Kidney (tissue), 14 donors: Measurements from ENCODE around the gene PROZ. TPM values are rescaled to one million over a fixed set of nuclear protein-coding genes. Genes with fewer than 3 reads are reported as not detected.

ENCODE experiments used
- DNase-seq, 5 donors: peaks; one replicate each; pipeline ENCODE4 v3.0.0-alpha.2; 2013 to 2020
- FAIRE-seq: peaks from 2 replicates; lab custom pipeline; 2012; peaks lifted over from hg19 to GRCh38; lab: Jason Lieb, UNC
- H3K27ac ChIP-seq, 2 donors: one replicate each; pipeline ENCODE4 v1.7.0; 2013; ENCODE audit warnings: low read depth in 2 of 2, low read length in 2 of 2, inconsistent platforms in 1 of 2
- H3K27me3 ChIP-seq: one replicate; pipeline ENCODE4 v1.7.1; 2013; ENCODE audit warnings: low read length, inconsistent platforms; ENCODE audit not compliant: control insufficient read depth, insufficient read depth
- H3K36me3 ChIP-seq, 3 donors: one replicate each; pipeline versions ENCODE4 v1.7.0 to v1.7.1; 2013; ENCODE audit warnings: low read length in 3 of 3, control low read depth in 1 of 3, inconsistent platforms in 1 of 3; ENCODE audit not compliant: insufficient read depth in 3 of 3, control insufficient read depth in 2 of 3
- H3K4me1 ChIP-seq, 3 donors: one replicate each; pipeline versions ENCODE4 v1.7.0 to v1.7.1; 2013; ENCODE audit warnings: low read length in 3 of 3, inconsistent platforms in 1 of 3, low read depth in 1 of 3; ENCODE audit not compliant: control insufficient read depth in 2 of 3, insufficient read depth in 2 of 3
- H3K4me3 ChIP-seq, 3 donors: one replicate each; pipeline versions ENCODE4 v1.7.0 to v1.8.1; 2013; ENCODE audit warnings: low read length in 3 of 3, control low read depth in 1 of 3, inconsistent platforms in 1 of 3
- H3K9ac ChIP-seq, 3 donors: one replicate each; pipeline versions ENCODE4 v1.7.0 to v1.7.1; 2013; ENCODE audit warnings: low read length in 3 of 3, control low read depth in 1 of 3, inconsistent platforms in 1 of 3
- H3K9me3 ChIP-seq, 3 donors: one replicate each; pipeline versions ENCODE4 v1.7.0 to v1.7.1; 2013; ENCODE audit warnings: low read length in 3 of 3, control low read depth in 1 of 3, inconsistent platforms in 1 of 3; ENCODE audit not compliant: control insufficient read depth in 2 of 3, insufficient read depth in 1 of 3
- CTCF ChIP-seq: IDR thresholded peaks from 3 replicates; pipeline ENCODE4 v1.5.1; 2012; ENCODE audit warnings: mild to moderate bottlenecking, moderate library complexity, borderline replicate concordance; ENCODE audit not compliant: insufficient read depth; ENCODE audit errors: extremely low read depth
- intact Hi-C: fragments of 100-400 bp; cut with DNase I; formaldehyde crosslinking; loops from one replicate; pipeline ENCODE4 v1.11.1; 2022
- polyA plus RNA-seq: library from polyadenylated mRNA; stranded (reverse); fragments of 350-450 nt; fragmentation: Illumina TruSeq; extraction: RNeasy Lipid Tissue Mini Kit (QIAGEN cat#74804); gene quantifications from one replicate; pipeline ENCODE4 v1.2.3, GENCODE V29; 2014; ENCODE audit warnings: low read depth, low replicate concordance; ENCODE audit not compliant: insufficient read depth
- total RNA-seq: library from RNA; stranded (reverse); fragmentation: NEBNext Ultra II Directional; extraction: Animal tissue kit (Norgen Biotek cat#: 25700); gene quantifications from one replicate; pipeline ENCODE4 v1.2.1, GENCODE V29; 2021
- donor health status: control.
- donor health status: control.
- donor health status: control.
- donor health status: control.
- donor health status: control.
- donor health status: DM: yes; HTN: yes; CAD: no.
- donor health status: Normal renal cell carcinoma (clear cell type).

Gene PROZ
- total and polyA plus RNA-seq, 2 donors from 2014 or later, result 20.0 TPM; not detected in 1

- DNase-seq, result peak in 2 of 5 donors; percentile 36 to 55
- no peak overlapping the region for H3K9ac ChIP-seq
- TF ChIP-seq CTCF, result no peak
- H3K4me3 ChIP-seq, result no peak overlapping the region
- H3K4me1 ChIP-seq, result peaks cover 0 to 3% (median 0%) of the 10 kb centered on the region in 3 donors
- H3K36me3 ChIP-seq, result no peaks in the 10 kb centered on the region
- H3K9me3 ChIP-seq, result no peaks in the 10 kb centered on the region
- FAIRE-seq, result no peak
- intact Hi-C loops, result no loop called here
- H3K27me3 ChIP-seq, result no peaks in the 10 kb centered on the region
- H3K27ac ChIP-seq, result no peak overlapping the region
Measured at GRCh38 chr13:113121928-113122471, 36.4 kb upstream of the PROZ start.

- no peak within 1 kb of the TSS for H3K9ac ChIP-seq
- intact Hi-C loops, result no loop called here
- no peak for TF ChIP-seq CTCF
- FAIRE-seq (no peak), DNase-seq (peak; percentile 62 to 89 (median 78))
- H3K36me3 ChIP-seq, result no peaks in the 10 kb centered on the region
- peak within 1 kb of the TSS in 1 of 3 donors; percentile 1 for H3K4me3 ChIP-seq
- no peaks in the 10 kb centered on the region for H3K27me3 ChIP-seq
- no peaks in the 10 kb centered on the region for H3K9me3 ChIP-seq
- peaks cover 0 to 3% (median 0%) of the 10 kb centered on the region in 3 donors for H3K4me1 ChIP-seq
- no peak within 1 kb of the TSS for H3K27ac ChIP-seq
Measured at GRCh38 chr13:113122550-113123225, 35.8 kb upstream of the PROZ start, which contains the start of gene F10. TSS of gene F10 (plus strand) at chr13:113122799. CDS start at chr13:113122856, 57 bp downstream.

GRCh38 chr13:113123226-113124201, 34.9 kb upstream of the PROZ start:
- Histone ChIP-seq H3K27ac (no peak overlapping the region), H3K4me1 (peaks cover 0 to 3% (median 0%) of the 10 kb centered on the region in 3 donors), H3K4me3 (peak overlapping the region in 1 of 3 donors; percentile 1), H3K9me3 (no peaks in the 10 kb centered on the region), H3K36me3 (no peaks in the 10 kb centered on the region), H3K9ac (no peak overlapping the region), H3K27me3 (no peaks in the 10 kb centered on the region)
- no peak for TF ChIP-seq CTCF
- FAIRE-seq, result no peak
- intact Hi-C loops, result no loop called here
- peak in 3 of 5 donors; percentile 9 to 58 (median 34) for DNase-seq
